ENCODE measurements around the gene ZFAND2B.

ZFAND2B gene

DNA sequence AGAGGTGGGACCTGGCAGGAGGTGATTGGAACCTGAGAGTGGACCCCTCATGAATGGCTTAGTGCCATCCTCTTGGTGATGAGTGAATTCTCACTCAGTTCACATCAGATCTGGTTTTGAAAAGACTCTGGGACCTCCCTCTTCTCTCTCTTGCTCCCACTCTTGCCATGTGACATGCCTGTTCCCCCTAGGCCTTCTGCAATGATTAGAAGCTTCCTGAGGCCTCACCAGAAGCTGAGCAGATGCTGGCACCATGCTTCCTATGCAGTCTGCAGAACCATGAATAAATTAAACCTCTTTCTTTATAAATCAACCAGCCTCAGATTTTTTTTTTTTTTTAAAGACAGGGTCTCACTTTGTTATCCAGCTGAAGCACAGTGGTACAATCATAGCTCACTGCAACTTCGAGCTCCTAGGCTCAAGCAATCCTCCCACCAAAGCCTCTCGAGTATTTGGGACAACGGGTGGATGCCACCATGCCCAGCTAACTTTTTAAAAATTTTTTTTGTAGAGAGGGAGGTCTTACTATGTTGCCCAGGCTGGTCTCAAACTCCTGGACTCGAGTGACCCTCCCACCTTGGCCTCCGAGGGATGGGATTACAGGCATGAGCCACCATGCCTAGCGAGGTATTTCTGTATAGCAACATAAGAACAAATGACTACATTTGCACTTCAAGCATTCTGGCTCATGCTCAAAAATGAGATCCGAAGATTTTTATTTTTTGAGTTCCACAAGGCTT is 2.0 kb upstream of the ZFAND2B start:
- no peak for DNase-seq (ENCODE audit: low spot score)

DNA sequence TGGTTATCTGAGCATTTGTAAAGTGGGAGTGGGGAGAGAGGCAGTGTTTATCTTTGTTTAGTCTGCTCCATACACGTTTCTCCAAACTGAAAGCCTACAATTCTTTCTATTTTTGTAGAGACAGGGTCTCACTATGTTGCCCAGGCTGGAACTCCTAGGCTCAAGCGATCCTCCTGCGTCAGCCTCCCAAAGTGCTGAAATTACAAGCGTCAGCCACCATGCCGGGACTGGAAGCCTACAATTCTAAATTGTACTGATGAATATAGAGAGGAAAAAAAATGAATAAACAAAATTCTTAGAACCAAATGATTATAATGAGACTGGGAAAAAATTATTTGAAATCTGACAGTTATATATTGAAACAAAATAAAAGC is 1.4 kb upstream of the ZFAND2B start:
- DNase-seq (ENCODE audit: low spot score), result no peak

DNA sequence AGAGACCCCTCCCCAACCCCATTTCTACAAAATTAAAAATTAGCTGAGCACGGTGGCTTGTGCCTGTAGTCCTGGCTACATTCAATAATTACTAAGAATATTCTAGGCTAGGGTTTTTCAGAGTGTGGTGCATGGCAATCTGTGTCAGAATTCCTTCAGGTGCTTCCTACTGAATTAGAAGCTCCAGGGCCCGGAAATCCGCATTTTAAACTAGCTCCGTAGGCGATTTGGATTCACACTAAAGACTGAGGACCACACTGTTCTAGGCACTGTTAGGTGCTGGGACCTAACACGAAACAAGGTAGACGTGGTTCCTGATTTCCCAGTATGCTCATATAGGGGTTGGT is 628 bp upstream of the ZFAND2B start:
- no peak for DNase-seq (ENCODE audit: low spot score)

DNA sequence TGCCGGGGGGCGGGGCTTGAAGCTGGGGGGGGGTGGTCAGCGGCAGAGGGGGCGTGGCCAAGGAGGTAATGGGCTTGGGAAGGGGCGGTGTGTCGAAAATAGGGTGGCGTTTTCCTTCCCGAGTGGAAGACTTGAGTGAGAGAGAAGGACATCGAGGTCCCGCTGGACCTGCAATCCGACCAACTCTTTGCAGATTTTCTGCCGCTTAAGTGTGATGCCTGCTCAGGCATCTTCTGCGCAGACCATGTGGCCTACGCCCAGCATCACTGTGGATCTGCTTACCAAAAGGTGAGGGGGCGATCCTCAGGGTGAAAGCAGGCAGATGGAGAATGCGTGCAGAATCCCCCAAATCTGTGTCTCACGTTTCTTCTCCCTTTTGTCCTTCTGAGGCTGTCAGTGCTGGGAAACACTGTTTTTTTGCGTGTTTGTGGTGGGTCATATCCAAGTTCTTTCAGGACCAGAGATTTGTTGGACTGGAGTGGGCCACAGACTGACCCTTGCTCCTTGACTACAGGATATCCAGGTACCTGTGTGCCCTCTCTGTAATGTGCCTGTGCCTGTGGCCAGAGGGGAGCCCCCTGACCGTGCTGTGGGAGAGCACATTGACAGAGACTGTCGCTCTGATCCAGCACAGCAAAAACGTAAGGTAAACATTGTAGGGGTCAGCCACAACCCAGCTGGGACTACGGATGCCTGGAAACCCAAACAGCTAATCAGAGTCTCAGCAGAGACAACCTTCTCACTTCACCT is 727 bp downstream of the ZFAND2B start:
- no peak for DNase-seq (ENCODE audit: low spot score)

DNA sequence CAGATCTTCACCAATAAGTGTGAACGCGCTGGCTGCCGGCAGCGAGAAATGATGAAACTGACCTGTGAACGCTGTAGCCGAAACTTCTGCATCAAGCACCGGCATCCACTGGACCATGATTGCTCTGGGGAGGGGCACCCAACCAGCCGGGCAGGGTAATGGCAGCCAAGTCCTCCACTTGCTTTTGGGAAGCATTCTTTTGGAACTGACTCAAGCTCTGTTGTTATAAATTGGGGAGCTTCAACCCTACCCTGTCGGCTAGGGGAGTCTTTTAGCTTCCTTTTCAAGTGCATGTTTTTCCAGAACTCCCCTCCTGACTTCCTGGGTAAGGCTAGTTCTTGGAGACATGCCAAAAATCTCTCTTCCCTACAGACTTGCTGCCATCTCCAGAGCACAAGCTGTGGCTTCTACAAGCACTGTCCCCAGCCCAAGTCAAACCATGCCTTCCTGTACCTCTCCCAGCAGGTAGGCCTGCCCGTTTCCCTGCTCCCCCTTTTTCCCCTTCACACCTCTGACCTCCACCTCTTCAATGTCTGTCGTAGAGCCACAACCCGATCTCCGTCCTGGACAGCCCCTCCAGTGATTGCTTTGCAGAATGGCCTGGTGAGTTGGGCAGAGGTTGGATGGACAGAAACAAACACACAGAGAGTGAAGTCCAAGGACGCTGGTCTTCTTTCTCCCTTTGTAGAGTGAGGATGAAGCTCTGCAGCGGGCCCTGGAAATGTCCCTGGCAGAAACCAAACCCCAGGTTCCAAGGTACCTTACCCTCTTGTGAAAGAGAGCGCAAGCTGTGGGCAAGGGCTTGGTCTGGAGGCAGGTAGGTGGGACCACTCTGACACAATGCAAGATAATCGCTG is 1.5 kb downstream of the ZFAND2B start:
- peak; percentile 39 for DNase-seq (ENCODE audit: low spot score)

DNA sequence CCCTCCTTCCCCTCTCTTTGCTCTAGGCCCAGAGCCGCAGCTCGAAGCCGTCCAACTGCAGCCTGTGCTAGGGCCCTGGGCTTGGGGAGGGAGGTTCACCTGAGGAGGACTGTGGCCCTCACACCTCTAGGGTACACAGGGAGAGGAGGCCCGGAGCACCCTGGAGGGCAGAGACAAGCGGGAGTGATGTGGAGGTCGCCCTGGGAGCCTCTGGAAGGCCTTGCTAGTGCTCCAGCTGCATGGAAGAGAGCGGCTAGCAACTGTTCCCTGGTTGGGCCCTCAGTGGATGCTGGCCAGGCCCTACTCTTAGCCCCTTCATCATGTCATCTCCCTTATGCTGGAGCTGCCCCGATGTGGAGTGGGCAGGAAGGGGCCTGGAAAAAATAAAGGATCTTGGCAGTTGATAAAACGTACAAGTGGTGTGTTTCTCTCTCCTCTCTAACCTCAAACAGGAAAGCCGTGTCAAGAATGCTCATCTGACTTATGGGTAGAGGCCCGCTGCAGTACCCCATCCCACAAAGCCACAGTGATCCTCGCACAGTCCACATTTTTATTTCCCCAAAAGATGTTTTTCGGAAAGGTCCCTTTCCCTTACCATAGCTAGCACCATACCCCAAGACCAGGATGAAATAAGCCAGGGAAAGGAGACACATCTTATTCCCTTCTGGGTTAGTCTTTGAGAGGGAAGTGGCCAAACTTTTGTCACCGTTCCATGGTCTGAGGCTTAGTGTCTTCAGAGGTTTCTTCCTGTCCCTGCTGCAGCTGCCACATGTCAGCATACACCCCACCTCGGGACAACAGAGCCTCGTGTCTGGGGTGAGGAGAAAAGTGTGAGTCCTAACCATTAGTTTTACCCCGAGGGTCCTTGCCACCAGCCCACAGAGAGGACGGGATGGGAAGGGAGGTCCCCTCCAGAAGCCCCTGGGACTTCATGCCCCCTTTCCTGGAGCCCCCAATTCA is 2.9 kb downstream of the ZFAND2B start:
- no peak for DNase-seq (ENCODE audit: low spot score)

DNA sequence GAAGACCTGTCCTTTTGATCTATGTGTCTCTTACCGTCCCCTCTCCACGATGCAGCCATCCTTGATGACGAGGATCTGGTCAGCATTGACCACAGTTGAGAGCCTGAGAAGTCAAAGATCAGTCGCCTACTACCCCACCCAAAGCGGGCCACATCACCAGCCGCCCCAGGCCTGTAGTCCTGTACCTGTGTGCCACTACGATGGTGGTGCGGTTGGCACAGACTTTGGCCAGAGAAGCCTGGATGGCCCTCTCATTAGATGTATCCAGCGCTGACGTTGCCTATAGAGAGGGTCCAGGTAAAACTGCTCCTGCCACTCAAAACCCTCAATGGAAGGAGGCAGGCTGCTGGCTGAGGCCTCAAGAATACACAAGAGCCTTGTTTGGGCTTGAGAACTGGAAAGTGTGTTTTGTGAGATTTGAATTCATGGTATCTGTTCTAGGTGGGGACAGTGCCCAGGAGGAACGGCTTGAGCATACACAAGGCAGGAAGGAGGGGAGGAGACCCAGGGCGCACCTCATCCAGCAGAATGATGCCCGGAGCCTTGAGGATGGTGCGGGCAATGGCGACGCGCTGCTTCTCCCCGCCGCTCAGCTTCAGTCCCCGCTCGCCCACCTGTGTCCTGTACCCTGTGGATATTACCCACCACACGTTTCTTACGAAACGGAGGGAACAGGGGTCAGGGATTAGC is 3.8 kb downstream of the ZFAND2B start:
- DNase-seq (ENCODE audit: low spot score), result no peak

DNA sequence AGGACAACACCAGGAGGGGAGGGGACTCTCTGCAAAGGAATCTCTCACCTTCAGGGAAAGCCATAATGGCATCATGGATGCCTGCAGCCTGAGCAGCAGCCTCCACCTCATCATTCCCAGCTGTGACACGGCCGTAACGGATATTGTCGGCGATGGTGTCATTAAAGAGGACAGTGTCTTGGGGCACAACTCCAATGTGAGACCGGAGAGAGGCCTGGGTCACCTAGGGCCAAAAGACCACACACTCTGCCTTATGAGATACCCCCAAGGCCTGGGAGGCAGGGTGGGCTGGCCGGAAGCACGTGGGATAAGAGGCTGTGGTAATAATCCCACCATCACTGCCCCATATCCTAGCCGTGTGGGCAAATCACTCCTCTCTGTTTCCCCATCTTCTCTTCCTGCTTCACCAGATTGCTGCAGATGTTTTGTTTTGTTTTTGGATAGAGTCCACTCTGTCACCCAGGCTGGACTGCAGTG is 4.3 kb downstream of the ZFAND2B start:
- no peak for DNase-seq (ENCODE audit: low spot score)

DNA sequence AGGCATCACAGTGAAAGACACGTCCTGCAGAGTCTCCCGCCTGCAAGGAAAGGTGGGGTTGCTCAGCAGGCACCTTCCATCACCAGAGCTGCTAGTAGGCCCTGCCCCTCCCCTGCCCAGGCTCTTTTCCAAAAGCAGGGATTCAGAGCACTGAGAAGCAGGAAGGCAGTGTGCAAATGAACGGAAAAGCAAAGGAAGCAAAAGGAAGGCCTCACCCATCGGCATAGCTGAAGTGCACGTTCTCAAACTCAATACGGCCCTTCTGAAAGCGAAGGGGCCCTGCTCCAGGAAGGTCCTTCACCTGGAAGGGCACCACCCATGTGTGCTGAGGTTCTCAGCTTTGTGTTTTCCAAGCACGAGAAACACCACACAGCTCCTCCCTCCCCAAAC is 6.4 kb downstream of the ZFAND2B start:
- DNase-seq (ENCODE audit: low spot score), result no peak

DNA sequence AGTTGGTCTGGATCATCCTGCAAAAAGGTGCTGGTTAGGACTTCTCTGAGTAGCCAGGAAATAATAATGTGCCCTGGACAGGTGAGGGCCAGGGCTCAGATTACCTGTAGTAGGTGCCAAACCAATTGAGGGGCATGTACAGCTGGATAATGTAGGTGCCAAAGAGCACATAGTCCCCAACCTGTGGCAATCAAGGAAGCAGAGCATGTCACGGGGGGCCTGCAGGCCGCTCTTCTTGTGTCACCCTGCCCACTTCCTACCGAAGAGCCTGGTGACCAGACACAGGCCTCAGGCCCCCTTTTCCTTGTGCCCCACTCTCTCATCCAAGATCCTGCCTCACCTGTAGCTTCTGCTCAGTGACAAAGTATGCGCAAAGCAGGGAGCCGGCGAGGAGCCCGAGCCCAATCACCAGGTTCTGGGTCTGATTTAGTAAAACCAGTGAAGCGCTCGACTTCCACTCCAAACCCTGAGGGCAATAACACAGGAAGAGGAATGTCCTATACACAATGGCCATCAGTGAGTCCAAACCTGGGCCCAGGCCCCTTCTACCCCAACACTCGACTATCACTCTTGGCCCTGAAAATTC is 7.0 kb downstream of the ZFAND2B start:
- no peak for DNase-seq (ENCODE audit: low spot score)

DNA sequence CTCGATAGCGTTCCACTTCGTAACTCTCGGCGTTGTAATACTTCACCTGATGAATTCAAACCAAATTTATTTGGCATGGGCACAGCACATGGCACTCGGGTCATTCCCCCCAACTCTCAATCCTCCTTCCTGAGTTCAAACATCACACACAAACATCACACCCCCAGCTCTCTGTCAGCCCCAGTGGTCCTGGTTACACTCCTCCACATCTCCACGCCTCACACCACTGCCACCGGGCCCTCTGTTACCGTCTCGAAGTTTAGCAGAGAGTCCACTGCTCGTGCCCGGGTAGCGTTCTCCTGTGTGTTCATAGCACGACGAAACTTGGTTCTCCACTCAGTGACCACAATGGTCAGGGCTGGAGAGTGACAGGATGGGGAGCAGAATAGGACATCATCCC is 7.6 kb downstream of the ZFAND2B start:
- no peak for DNase-seq (ENCODE audit: low spot score)

DNA sequence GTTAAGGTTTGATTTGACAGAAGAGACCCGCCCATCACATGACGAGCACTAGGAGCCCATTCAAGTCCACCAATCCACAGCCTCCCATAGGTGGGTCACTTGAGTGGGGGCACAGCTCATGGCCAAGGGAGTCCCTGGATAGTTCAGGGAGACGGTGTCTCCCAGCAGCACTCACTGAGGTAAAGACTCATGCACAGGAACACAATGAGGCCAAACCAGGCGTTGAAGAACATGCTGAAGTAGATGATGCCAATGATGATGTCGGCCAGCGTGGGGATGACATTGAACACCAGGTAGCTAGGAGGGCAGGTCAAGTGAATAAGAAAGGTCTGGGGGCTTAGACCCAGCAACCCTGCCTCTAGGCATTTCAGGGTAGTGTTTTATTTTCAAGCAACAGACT is 8.2 kb downstream of the ZFAND2B start:
- DNase-seq (ENCODE audit: low spot score), result no peak

DNA sequence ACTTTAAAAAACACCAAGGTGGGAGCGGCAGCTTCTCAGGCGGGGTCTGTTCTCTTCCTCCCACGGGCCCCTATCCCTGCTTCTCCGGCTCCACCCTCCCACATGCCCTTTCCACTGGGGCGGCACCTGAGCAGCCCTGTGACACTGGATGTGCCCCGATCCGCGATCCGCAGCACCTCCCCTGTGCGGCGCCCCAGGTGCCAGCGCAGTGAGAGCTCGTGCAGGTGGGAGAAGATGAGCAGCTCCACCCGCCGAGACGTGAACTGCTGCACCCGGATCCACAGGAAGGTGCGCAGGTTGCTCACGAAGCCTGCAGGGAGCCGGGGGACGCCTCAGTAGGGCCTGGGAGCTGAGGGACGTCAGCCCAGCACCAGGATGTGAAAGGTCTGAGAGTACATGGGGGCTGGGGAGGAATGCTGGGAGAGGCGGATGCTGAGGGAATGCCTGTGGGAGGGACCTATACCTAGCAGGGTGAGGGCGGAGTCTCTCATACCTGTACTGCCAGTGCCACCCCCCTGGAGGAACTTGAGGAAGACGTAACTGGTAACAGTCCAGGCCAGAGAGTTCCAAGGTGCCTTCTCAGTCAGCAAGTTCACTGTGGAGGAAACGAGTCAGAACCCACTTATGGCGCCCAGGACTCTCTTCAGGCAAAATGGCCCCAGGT is 9.4 kb downstream of the ZFAND2B start:
- no peak for DNase-seq (ENCODE audit: low spot score)

DNA sequence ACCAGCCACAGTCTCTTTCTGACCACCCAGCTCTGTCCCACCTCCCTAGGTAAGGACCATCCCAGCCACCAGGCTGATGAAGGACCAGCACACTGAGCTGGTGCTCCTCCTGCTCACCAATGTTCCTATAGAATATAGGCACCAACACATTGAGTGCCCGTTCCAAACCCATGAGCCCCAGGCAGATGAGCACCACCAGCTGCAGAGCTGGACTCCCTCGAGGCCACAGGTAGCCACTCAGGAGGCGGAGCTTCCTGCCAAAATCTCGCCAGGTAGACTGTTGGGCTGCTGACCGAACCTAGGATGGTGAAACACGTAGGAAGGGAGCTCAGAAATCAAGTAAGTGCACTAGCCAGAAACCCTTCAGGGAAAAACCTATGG is 9.9 kb downstream of the ZFAND2B start:
- no peak for DNase-seq (ENCODE audit: low spot score)

DNA sequence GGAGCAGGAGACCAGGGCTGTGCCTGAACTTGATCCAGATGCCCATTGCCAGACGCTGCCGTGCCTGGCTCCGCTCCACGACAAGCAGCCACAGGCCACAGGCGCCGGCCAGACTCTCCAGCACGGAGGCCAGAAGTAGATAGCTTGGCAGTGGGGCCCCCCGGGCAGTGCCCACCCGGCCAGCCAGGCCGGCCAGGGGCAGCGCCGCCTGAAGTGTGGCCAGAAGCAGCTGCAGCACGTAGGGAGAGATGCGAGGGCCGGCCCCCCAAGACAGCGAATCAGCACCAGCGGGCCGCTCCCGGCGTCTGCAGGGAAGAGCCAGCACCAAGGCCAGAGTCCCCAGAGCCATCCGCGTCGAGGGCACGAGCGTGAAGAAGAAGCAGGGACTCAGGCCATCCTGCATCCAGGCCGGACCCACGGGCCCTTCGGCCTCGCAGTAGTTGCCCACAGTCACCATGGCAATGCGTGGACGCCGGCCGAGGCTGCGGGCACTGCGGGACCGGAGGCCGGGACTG is 11.7 kb downstream of the ZFAND2B start:
- peak; percentile 82 for DNase-seq (ENCODE audit: low spot score)

DNA sequence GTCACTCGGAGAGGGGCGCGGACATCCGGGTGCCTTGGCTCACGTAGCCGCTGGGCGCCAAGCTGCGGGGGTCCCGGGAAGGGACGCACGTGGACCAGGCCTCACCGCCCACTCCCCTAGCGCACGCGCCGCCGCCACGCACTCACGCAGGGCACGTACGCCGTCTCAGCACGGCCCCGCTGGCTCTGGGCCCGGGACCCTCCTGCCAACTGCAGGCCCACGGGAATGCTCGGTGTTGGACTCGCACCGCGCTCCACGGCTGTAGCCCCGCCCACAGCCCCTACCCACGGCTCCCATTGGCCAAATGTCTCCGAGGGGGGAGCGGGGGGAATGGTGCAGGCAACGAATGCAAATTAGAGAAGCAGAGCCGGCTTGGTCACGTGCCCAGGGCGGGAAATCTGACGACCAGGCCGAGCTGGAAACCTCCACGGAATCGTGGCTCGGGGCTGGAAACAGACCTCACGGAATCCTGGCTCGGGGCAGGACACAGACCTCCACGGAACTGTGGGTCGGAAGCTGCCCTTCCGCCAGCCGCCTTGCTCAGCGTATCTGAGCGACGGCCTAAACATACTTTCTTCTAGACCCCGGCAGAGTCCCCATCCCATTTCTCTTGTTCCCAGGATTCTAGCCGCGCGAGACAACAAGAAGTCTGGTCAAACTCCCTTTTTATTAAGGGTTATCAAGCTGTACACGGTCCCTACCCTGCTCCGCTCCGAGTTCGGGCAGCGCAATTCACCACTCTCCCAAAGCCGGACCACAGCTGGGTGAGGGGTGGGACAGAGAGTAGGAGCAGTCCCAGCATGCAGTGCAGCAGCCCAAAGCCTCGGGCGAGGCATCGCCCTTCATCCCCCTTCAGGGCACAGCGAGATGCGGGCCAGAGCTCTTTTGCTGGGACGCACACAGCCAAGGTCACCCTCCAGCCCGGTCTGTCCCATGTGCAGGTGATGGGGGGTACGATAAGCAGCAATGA is 12.4 kb downstream of the ZFAND2B start, which contains the start of gene ABCB6:
Gene ABCB6 (minus strand): TSS at position 227 of the 970 bp plus-strand sequence. CDS start 285 bp downstream, outside the sequence.
- peak; percentile 91 for DNase-seq (ENCODE audit: low spot score)

DNA sequence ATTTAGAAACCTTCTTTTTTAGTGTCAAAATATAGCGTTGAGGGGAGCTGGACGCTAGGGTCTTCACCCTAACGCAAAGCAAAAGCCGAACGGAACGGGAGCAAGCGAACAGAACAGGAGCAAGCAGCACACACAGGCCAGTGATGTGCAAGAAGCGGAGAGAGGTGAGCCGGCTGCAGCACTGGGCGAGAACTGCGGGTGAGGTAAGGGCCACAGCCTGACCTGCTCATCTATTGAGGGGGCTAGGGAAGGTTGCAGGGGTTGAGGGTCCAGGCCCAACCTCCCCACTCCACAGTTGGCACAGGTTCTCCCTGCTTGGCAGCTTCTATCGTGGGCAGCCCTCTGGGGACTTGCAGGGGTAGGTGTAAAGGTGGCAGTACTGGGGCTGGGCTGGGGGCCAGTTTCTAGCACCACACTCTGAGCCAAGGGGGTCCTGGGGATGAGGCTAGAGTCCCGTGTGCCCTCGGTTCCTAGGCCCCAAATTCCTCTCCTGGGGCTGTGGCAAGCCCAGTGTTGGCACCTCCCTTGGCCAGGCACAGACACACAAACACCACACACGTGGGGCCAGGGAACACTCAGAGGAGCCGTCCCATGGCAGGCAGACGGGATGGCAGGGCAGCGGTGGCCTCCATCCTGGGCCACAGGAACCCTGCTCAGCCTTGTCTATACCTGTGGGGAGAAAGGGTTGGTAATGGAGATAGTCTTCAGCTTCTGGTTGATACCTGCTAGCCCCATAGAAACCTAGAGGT is 13.4 kb downstream of the ZFAND2B start:
- DNase-seq (ENCODE audit: low spot score), result no peak
